K562 (cell line): ENCODE data around the gene SCAF11. TPM values are rescaled to one million over a fixed set of nuclear protein-coding genes. Genes with fewer than 3 reads are reported as not detected.

Experiments
- CBX2 ChIP-seq: fragments of 200-600 bp; sonication (generic); IDR thresholded peaks from one replicate; pipeline ENCODE4 v1.6.1; 2012; ENCODE audit warnings: mild to moderate bottlenecking, low read length, inconsistent platforms; ENCODE audit not compliant: insufficient read depth, poor library complexity, severe bottlenecking
- CEBPB ChIP-seq: fragments of 450-650 bp; IDR thresholded peaks from 2 replicates; pipeline ENCODE4 v1.6.1; 2016; ENCODE audit warnings: missing genetic modification characterization, missing compliant biosample characterization
- DPF2 ChIP-seq: fragments of 450-650 bp; IDR thresholded peaks from 2 replicates; pipeline ENCODE4 v1.6.1; 2016
- ERF ChIP-seq: fragments of 450-650 bp; formaldehyde crosslinking; IDR thresholded peaks from 2 replicates; pipeline ENCODE4 v1.4.0; 2020; ENCODE audit warnings: mild to moderate bottlenecking, mixed read lengths
- ESRRB ChIP-seq: fragments of 250-450 bp; sonication (Bioruptor Pico); IDR thresholded peaks from 2 replicates; pipeline ENCODE4 v1.5.0; 2020; ENCODE audit warnings: mild to moderate bottlenecking, moderate library complexity, borderline replicate concordance
- HDAC1 ChIP-seq, 2 experiments: fragments of 450-650 bp; IDR thresholded peaks; 2 replicates each; pipeline ENCODE4 v1.6.1; 2016 to 2017; ENCODE audit warnings: inconsistent platforms in 1 of 2, mild to moderate bottlenecking in 1 of 2, moderate library complexity in 1 of 2
- ILK ChIP-seq: fragments of 450-650 bp; IDR thresholded peaks from 2 replicates; pipeline ENCODE4 v1.6.1; 2016; ENCODE audit warnings: missing genetic modification characterization, low read depth, mild to moderate bottlenecking, missing compliant biosample characterization, moderate library complexity, borderline replicate concordance
- RAD51 ChIP-seq: fragments of 450-650 bp; IDR thresholded peaks from 2 replicates; pipeline ENCODE4 v1.7.1; 2016; ENCODE audit warnings: low read depth, mild to moderate bottlenecking, borderline replicate concordance
- SMARCA5 ChIP-seq: fragments of 450-650 bp; IDR thresholded peaks from 2 replicates; pipeline ENCODE4 v1.6.1; 2016
- TAF9B ChIP-seq: fragments of 450-650 bp; IDR thresholded peaks from 2 replicates; pipeline ENCODE4 v1.6.1; 2018; ENCODE audit warnings: mild to moderate bottlenecking; ENCODE audit not compliant: partially characterized antibody
- TCF3 ChIP-seq: sonication (generic); formaldehyde crosslinking; IDR thresholded peaks from 2 replicates; pipeline ENCODE4 v1.4.0; 2020; ENCODE audit warnings: mild to moderate bottlenecking, missing genetic modification reagents
- TCF7 ChIP-seq: sonication (generic); IDR thresholded peaks from 2 replicates; pipeline ENCODE4 v1.6.1; 2016; ENCODE audit warnings: antibody characterized with exemption, borderline replicate concordance
- TFAM ChIP-seq: fragments of 250-450 bp; sonication (Bioruptor Pico); conservative IDR thresholded peaks from 2 replicates; pipeline ENCODE4 v1.5.0; 2021; ENCODE audit warnings: mild to moderate bottlenecking, moderate library complexity
- ZNF431 ChIP-seq: sonication (generic); formaldehyde crosslinking; IDR thresholded peaks from 2 replicates; pipeline ENCODE4 v1.8.0; 2022; ENCODE audit warnings: mild to moderate bottlenecking, missing genetic modification reagents
- ZNF589 ChIP-seq: fragments of 200-800 bp; sonication (Bioruptor generic); IDR thresholded peaks from 2 replicates; pipeline ENCODE4 v1.6.1; 2016; ENCODE audit warnings: low read depth, missing genetic modification characterization, missing compliant biosample characterization
- polyA plus RNA-seq, 8 experiments: library from polyadenylated mRNA; depleted of rRNA in 4 of 8; stranded (reverse) in 5 of 8; unstranded in 3 of 8; fragments of >200 nt; fragmentation: Nextera tagmentation in 2 of 8; fragmentation: Illumina TruSeq in 1 of 8; extraction: Ambion mirVana in 2 of 8; extraction: Trizol in 1 of 8; gene quantifications; 2 replicates each; pipeline versions ENCODE4 v1.2.1 to v1.2.3, GENCODE V29; 2011 to 2014; ENCODE audit warnings: inconsistent platforms in 1 of 8, missing spikeins in 1 of 8
- total RNA-seq, 7 experiments: library from RNA; depleted of rRNA in 6 of 7; stranded (reverse); fragments of >200 nt in 6 of 7; fragmentation: Illumina TruSeq in 2 of 7; extraction: Trizol in 2 of 7; gene quantifications; 2 replicates each; pipeline versions ENCODE4 v1.2.1 to v1.2.3, GENCODE V29; 2011 to 2021; ENCODE audit warnings: low replicate concordance in 1 of 7
- TF ChIP-seq, protein P1 (sequence below): IDR thresholded peaks from 3 replicates; pipeline ENCODE4 v1.6.1; 2011; ENCODE audit warnings: borderline replicate concordance, mild to moderate bottlenecking, moderate library complexity; ENCODE audit not compliant: insufficient read length; ENCODE audit errors: extremely low read depth
- TF ChIP-seq, protein P2 (sequence below): sonication (generic); formaldehyde crosslinking; IDR thresholded peaks from 2 replicates; pipeline ENCODE4 v1.8.0; 2022; ENCODE audit warnings: missing genetic modification reagents, mild to moderate bottlenecking, borderline replicate concordance
- TF ChIP-seq, protein P3 (sequence below): fragments of 250-450 bp; sonication (Bioruptor Pico); IDR thresholded peaks from 2 replicates; pipeline ENCODE4 v1.8.0; 2022; ENCODE audit warnings: inconsistent platforms, mild to moderate bottlenecking, moderate library complexity, borderline replicate concordance
- TF ChIP-seq, protein P4 (sequence below), 2 experiments: IDR thresholded peaks; 2 replicates each; pipeline ENCODE4 v1.6.1; 2012; ENCODE audit warnings: improper control_type of control experiment in 2 of 2, low read depth in 2 of 2, low read length in 2 of 2, borderline replicate concordance in 1 of 2

Gene SCAF11
- total and polyA plus RNA-seq, 9 of the 15 experiments (the other 6 are each of a cell fraction or from before 2014, with no cell fraction given): 30.4 to 119 (median 80.0) TPM

DNA sequence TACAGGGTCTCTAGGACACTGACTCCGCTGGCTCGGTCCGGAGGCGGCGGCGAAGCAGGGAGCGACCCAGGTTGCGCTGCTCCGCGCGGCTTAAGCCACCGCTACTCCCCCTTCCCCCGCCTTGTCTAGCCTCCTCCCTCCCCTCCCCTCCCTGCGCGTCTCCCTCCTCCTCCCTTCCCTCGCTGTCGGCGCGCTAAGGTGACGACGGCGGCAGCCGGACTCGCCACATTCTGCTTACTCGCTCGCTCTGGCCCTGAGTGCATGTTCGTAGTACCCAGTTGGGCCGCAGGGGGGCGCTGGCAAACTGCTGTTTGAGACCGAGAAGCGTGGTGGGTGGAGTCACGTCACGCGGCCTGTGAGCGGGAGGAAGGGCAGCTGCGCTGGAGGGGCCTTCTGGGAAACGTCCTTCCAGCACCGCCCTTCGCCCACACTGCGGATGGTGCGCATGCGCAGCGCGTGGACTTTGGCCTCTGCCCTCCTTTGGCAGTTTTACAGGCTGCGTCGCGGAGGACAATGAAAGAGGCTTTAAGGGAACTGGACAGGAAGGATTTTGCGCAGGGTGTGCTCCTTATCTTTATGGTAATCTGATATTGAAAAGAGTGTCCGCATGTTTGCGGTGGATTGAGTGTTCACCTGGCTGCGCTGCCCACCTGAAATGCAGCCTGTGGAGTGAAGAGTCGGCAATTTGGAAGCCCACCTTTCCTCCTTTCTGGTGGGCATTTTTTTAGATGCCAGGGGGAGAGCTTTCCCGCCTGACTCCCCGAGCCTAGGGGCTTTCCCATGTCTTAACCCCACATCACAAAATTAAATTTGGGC, at the start of gene SCAF11 (continued):
- TF ChIP-seq, protein P1, sequence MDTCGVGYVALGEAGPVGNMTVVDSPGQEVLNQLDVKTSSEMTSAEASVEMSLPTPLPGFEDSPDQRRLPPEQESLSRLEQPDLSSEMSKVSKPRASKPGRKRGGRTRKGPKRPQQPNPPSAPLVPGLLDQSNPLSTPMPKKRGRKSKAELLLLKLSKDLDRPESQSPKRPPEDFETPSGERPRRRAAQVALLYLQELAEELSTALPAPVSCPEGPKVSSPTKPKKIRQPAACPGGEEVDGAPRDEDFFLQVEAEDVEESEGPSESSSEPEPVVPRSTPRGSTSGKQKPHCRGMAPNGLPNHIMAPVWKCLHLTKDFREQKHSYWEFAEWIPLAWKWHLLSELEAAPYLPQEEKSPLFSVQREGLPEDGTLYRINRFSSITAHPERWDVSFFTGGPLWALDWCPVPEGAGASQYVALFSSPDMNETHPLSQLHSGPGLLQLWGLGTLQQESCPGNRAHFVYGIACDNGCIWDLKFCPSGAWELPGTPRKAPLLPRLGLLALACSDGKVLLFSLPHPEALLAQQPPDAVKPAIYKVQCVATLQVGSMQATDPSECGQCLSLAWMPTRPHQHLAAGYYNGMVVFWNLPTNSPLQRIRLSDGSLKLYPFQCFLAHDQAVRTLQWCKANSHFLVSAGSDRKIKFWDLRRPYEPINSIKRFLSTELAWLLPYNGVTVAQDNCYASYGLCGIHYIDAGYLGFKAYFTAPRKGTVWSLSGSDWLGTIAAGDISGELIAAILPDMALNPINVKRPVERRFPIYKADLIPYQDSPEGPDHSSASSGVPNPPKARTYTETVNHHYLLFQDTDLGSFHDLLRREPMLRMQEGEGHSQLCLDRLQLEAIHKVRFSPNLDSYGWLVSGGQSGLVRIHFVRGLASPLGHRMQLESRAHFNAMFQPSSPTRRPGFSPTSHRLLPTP: no peak
- TF ChIP-seq RAD51 (peak; percentile 83), DPF2 (peak; percentile 75), CEBPB (tag) (no peak), TCF3 (CRISPR knock-in tag) (peak; percentile 53; the same call in 1 of the 2 replicates), ESRRB (CRISPR knock-in tag) (no peak), ZNF589 (CRISPR knock-in tag) (no peak), SMARCA5 (no peak), TAF9B (peak; percentile 47), TFAM (CRISPR knock-in tag) (no peak), CBX2 (no peak), ILK (tag) (no peak), HDAC1 (IDR thresholded peaks at IDR 0.05) (peak in 1 of 2 experiments; percentile 17; a peak in 1 of 4 replicates), ZNF431 (CRISPR knock-in tag) (peak; percentile 87), ERF (no peak), TCF7 (peak; percentile 74; the same call in 1 of the 2 replicates)
- TF ChIP-seq, protein P2, sequence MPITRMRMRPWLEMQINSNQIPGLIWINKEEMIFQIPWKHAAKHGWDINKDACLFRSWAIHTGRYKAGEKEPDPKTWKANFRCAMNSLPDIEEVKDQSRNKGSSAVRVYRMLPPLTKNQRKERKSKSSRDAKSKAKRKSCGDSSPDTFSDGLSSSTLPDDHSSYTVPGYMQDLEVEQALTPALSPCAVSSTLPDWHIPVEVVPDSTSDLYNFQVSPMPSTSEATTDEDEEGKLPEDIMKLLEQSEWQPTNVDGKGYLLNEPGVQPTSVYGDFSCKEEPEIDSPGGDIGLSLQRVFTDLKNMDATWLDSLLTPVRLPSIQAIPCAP (CRISPR knock-in tag): no peak
- TF ChIP-seq, protein P3, sequence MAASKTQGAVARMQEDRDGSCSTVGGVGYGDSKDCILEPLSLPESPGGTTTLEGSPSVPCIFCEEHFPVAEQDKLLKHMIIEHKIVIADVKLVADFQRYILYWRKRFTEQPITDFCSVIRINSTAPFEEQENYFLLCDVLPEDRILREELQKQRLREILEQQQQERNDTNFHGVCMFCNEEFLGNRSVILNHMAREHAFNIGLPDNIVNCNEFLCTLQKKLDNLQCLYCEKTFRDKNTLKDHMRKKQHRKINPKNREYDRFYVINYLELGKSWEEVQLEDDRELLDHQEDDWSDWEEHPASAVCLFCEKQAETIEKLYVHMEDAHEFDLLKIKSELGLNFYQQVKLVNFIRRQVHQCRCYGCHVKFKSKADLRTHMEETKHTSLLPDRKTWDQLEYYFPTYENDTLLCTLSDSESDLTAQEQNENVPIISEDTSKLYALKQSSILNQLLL (CRISPR knock-in tag): no peak
- TF ChIP-seq, protein P4, sequence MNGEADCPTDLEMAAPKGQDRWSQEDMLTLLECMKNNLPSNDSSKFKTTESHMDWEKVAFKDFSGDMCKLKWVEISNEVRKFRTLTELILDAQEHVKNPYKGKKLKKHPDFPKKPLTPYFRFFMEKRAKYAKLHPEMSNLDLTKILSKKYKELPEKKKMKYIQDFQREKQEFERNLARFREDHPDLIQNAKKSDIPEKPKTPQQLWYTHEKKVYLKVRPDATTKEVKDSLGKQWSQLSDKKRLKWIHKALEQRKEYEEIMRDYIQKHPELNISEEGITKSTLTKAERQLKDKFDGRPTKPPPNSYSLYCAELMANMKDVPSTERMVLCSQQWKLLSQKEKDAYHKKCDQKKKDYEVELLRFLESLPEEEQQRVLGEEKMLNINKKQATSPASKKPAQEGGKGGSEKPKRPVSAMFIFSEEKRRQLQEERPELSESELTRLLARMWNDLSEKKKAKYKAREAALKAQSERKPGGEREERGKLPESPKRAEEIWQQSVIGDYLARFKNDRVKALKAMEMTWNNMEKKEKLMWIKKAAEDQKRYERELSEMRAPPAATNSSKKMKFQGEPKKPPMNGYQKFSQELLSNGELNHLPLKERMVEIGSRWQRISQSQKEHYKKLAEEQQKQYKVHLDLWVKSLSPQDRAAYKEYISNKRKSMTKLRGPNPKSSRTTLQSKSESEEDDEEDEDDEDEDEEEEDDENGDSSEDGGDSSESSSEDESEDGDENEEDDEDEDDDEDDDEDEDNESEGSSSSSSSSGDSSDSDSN (IDR thresholded peaks at IDR 0.05; ENCODE audit: borderline replicate concordance in 1 of 2, low read depth in 2 of 2, low read length in 2 of 2): peak in 1 of 2 experiments; percentile 47; a peak in 1 of 4 replicates
